HepG2 (cell line): ENCODE data around the gene TNP1. TPM values are rescaled to one million over a fixed set of nuclear protein-coding genes. Genes with fewer than 3 reads are reported as not detected.

Source experiments
- ATAC-seq: fragments of 200-7000 bp; cut with Tn5 transposase; 3 replicates; pipeline ENCODE4 v1.9.1; 2020; ENCODE audit warnings: mild to moderate bottlenecking, moderate library complexity
- BruUV-seq: library from RNA; stranded (reverse); fragments of 400-500 nt; replicated peaks from 2 replicates; lab custom pipeline; 2021; lab: Mats Ljungman, UMichigan
- CTCF ChIA-PET: fragments of 300-600 bp; formaldehyde crosslinking; extraction: SDS; loops from one replicate; lab custom pipeline; 2021; ENCODE audit warnings: low total read pairs, inconsistent platforms, low intra/inter-chr PET ratio; lab: Yijun Ruan, JAX
- POLR2A ChIA-PET: fragments of 350-600 bp; sonication (Branson Sonifier 250); formaldehyde crosslinking; loops from one replicate; lab custom pipeline; 2020; ENCODE audit warnings: antibody characterized with exemption, inconsistent platforms; lab: Yijun Ruan, JAX
- DNase-seq: peaks from one replicate; pipeline ENCODE4 v3.0.0-alpha.2; 2015; ENCODE audit warnings: low spot score
- FAIRE-seq: peaks from 3 replicates; lab custom pipeline; 2011; peaks lifted over from hg19 to GRCh38; lab: Jason Lieb, UNC
- H2AFZ ChIP-seq: one replicate; pipeline ENCODE4 v1.6.1; 2011; ENCODE audit warnings: low read length, inconsistent platforms
- H3K27ac ChIP-seq: fragments of 300-600 bp; 3 replicates; pipeline ENCODE4 v1.8.0; 2011; ENCODE audit warnings: mixed run types, mild to moderate bottlenecking, mixed read lengths, low read length, inconsistent platforms; ENCODE audit not compliant: insufficient read depth; ENCODE audit errors: extremely low read length
- H3K27me3 ChIP-seq, 2 experiments: fragments of 200-600 bp in 1 of 2; 2 replicates in 1 of 2; 3 replicates in 1 of 2; pipeline versions ENCODE4 v1.6.0 to v1.8.0; 2011; ENCODE audit warnings: low read length in 2 of 2, mild to moderate bottlenecking in 2 of 2, moderate library complexity in 2 of 2, inconsistent platforms in 1 of 2; ENCODE audit not compliant: insufficient read depth in 2 of 2, control insufficient read depth in 1 of 2
- H3K36me3 ChIP-seq, 2 experiments: fragments of 200-600 bp in 1 of 2; replicated peaks in 1 of 2; 2 replicates in 1 of 2; 3 replicates in 1 of 2; pipeline versions ENCODE4 v1.5.1 to v1.8.0; 2011; ENCODE audit warnings: low read length in 2 of 2, inconsistent platforms in 1 of 2; ENCODE audit not compliant: insufficient read depth in 2 of 2, control insufficient read depth in 1 of 2
- H3K4me1 ChIP-seq: 2 replicates; pipeline ENCODE4 v1.5.1; 2012; ENCODE audit warnings: low read length, inconsistent platforms; ENCODE audit not compliant: insufficient read depth
- H3K4me2 ChIP-seq: 2 replicates; pipeline ENCODE4 v1.6.0; 2011; ENCODE audit warnings: low read depth, low read length, inconsistent platforms
- H3K4me3 ChIP-seq, 3 experiments: fragments of 200-600 bp in 1 of 3; sonication (generic), shearing (Covaris generic) in 1 of 3; replicated peaks in 1 of 3; 2 replicates each; pipeline ENCODE4 v1.5.1; 2011 to 2016; ENCODE audit warnings: low read length in 3 of 3, inconsistent platforms in 2 of 3, low read depth in 2 of 3, mild to moderate bottlenecking in 2 of 3, control low read depth in 1 of 3, mixed read lengths in 1 of 3; ENCODE audit not compliant: insufficient read depth in 1 of 3
- H3K79me2 ChIP-seq: one replicate; pipeline ENCODE4 v1.6.1; 2011; ENCODE audit warnings: low read length, inconsistent platforms; ENCODE audit not compliant: insufficient read depth
- H3K9ac ChIP-seq: 2 replicates; pipeline ENCODE4 v1.6.0; 2011; ENCODE audit warnings: mild to moderate bottlenecking, low read depth, low read length, inconsistent platforms; ENCODE audit not compliant: insufficient read depth
- H3K9me3 ChIP-seq: 2 replicates; pipeline ENCODE4 v1.5.1; 2012; ENCODE audit warnings: mild to moderate bottlenecking, low read length
- H4K20me1 ChIP-seq: 2 replicates; pipeline ENCODE4 v1.6.0; 2011; ENCODE audit warnings: inconsistent platforms, mild to moderate bottlenecking, low read length, moderate library complexity; ENCODE audit not compliant: insufficient read depth
- ARHGAP35 ChIP-seq: sonication (generic); formaldehyde crosslinking; IDR thresholded peaks from 2 replicates; pipeline ENCODE4 v1.9.0; 2022; ENCODE audit warnings: mild to moderate bottlenecking, inconsistent platforms, moderate library complexity, missing genetic modification reagents, borderline replicate concordance
- BRCA1 ChIP-seq: sonication (generic); formaldehyde crosslinking; IDR thresholded peaks from 2 replicates; pipeline ENCODE4 v1.4.0; 2020; ENCODE audit warnings: missing genetic modification reagents
- GATA4 ChIP-seq: sonication (generic); IDR thresholded peaks from 2 replicates; pipeline ENCODE4 v1.6.1; 2016; ENCODE audit warnings: antibody characterized with exemption, low read depth, borderline replicate concordance
- HBP1 ChIP-seq: IDR thresholded peaks from 2 replicates; pipeline ENCODE4 v1.6.1; 2016; ENCODE audit warnings: low read depth, control low read depth
- HNRNPLL ChIP-seq: fragments of 200-400 bp; formaldehyde crosslinking; IDR thresholded peaks from 2 replicates; pipeline ENCODE4 v1.6.1; 2017; ENCODE audit warnings: mild to moderate bottlenecking, low read depth, low read length; ENCODE audit not compliant: poor library complexity, severe bottlenecking
- HOXA3 ChIP-seq: sonication (generic); formaldehyde crosslinking; IDR thresholded peaks from 2 replicates; pipeline ENCODE4 v1.5.0; 2020; ENCODE audit warnings: missing genetic modification reagents
- IRX3 ChIP-seq: sonication (generic); formaldehyde crosslinking; IDR thresholded peaks from 2 replicates; pipeline ENCODE4 v1.8.1; 2023; ENCODE audit warnings: mild to moderate bottlenecking, low read depth, missing genetic modification reagents, borderline replicate concordance
- JARID2 ChIP-seq: sonication (generic); formaldehyde crosslinking; IDR thresholded peaks from 2 replicates; pipeline ENCODE4 v1.8.1; 2023; ENCODE audit warnings: missing genetic modification reagents, inconsistent platforms; ENCODE audit not compliant: insufficient replicate concordance
- KLF6 ChIP-seq: IDR thresholded peaks from 2 replicates; pipeline ENCODE4 v1.8.0; 2016; ENCODE audit warnings: missing biosample characterization, missing genetic modification reagents
- MAX ChIP-seq: IDR thresholded peaks from 2 replicates; pipeline ENCODE4 v1.6.1; 2012; ENCODE audit warnings: inconsistent platforms
- NFKBIZ ChIP-seq: IDR thresholded peaks from 2 replicates; pipeline ENCODE4 v1.6.1; 2018; ENCODE audit warnings: missing genetic modification reagents, missing compliant biosample characterization
- POLR2A ChIP-seq, 2 experiments: IDR thresholded peaks; 2 replicates each; pipeline ENCODE4 v1.6.1; 2011; ENCODE audit warnings: low read depth in 2 of 2, low read length in 2 of 2, mild to moderate bottlenecking in 1 of 2, moderate library complexity in 1 of 2; ENCODE audit not compliant: insufficient read depth in 1 of 2
- SNAI1 ChIP-seq: sonication (generic); formaldehyde crosslinking; IDR thresholded peaks from 2 replicates; pipeline ENCODE4 v1.5.0; 2020; ENCODE audit warnings: mild to moderate bottlenecking, missing genetic modification reagents, borderline replicate concordance
- SSRP1 ChIP-seq: IDR thresholded peaks from 2 replicates; pipeline ENCODE4 v1.6.1; 2016; ENCODE audit warnings: control low read depth
- ZFP1 ChIP-seq: IDR thresholded peaks from 2 replicates; pipeline ENCODE4 v1.6.1; 2016
- ZNF570 ChIP-seq: sonication (generic); formaldehyde crosslinking; IDR thresholded peaks from 2 replicates; pipeline ENCODE4 v1.4.0; 2020; ENCODE audit warnings: mild to moderate bottlenecking, missing genetic modification reagents, borderline replicate concordance
- ZNF781 ChIP-seq: sonication (generic); formaldehyde crosslinking; IDR thresholded peaks from 2 replicates; pipeline ENCODE4 v1.5.1; 2020; ENCODE audit warnings: borderline replicate concordance, mild to moderate bottlenecking, missing genetic modification reagents; ENCODE audit errors: not compliant biosample characterization
- ZSCAN20 ChIP-seq: sonication (generic); formaldehyde crosslinking; IDR thresholded peaks from 2 replicates; pipeline ENCODE4 v1.4.0; 2020; ENCODE audit warnings: missing genetic modification reagents, mild to moderate bottlenecking, borderline replicate concordance
- WGBS: methylation state at CpG from one replicate; pipeline ENCODE4 v1.1.6; 2017; ENCODE audit warnings: low lambda C conversion rate; 5-methylcytosine and 5-hydroxymethylcytosine counted together
- in situ Hi-C: cut with HindIII; loops from 2 replicates; pipeline ENCODE4 v1.10.0; 2017; ENCODE audit warnings: low pct_unique_long_range_greater_than_20kb; ENCODE audit not compliant: extremely low pct_ligation_motif_present
- intact Hi-C: fragments of 100-400 bp; cut with micrococcal nuclease; formaldehyde crosslinking; loops from one replicate; pipeline ENCODE4 v1.10.0; 2022; ENCODE audit not compliant: unreplicated experiment
- polyA plus RNA-seq, 8 experiments: library from polyadenylated mRNA; depleted of rRNA in 3 of 8; stranded (reverse) in 7 of 8; unstranded in 1 of 8; fragments of >200 nt; fragmentation: Illumina TruSeq in 4 of 8; extraction: Trizol in 4 of 8; gene quantifications; 2 replicates each; pipeline versions ENCODE4 v1.2.1 to v1.2.3, GENCODE V29; 2011 to 2016; ENCODE audit warnings: low read depth in 4 of 8, missing spikeins in 1 of 8, mixed read lengths in 1 of 8; ENCODE audit not compliant: insufficient read depth in 1 of 8
- total RNA-seq, 5 experiments: library from RNA; depleted of rRNA; stranded (reverse); fragments of >200 nt; fragmentation: Illumina TruSeq; extraction: Trizol; gene quantifications; 2 replicates each; pipeline ENCODE4 v1.2.3, GENCODE V29; 2016; ENCODE audit warnings: low read depth in 1 of 5

TNP1 gene
- total and polyA plus RNA-seq, 2 of the 13 experiments (the other 11 are each of a cell fraction or from before 2014, with no cell fraction given): not detected

GRCh38 chr2:216822470-216822869, 37.4 kb downstream of the TNP1 start:
- intact Hi-C loops: no loop called here
- TF ChIP-seq ZFP1 (CRISPR knock-in tag) (no peak), POLR2A (IDR thresholded peaks at IDR 0.05; ENCODE audit: insufficient read depth in 1 of 2, low read depth in 2 of 2, low read length in 2 of 2) (no peak), ZSCAN20 (no peak), GATA4 (no peak), ARHGAP35 (CRISPR knock-in tag) (no peak), KLF6 (CRISPR knock-in tag) (no peak), JARID2 (CRISPR knock-in tag) (no peak), NFKBIZ (no peak), HBP1 (CRISPR knock-in tag) (no peak), SSRP1 (CRISPR knock-in tag) (no peak), HOXA3 (no peak), ZNF570 (CRISPR knock-in tag) (no peak), MAX (no peak), SNAI1 (CRISPR knock-in tag) (no peak), IRX3 (no peak), BRCA1 (no peak), ZNF781 (no peak), HNRNPLL (no peak)
- no peaks in the 10 kb centered on the region for H3K36me3 ChIP-seq
- ChIA-PET CTCF (no interaction called here), POLR2A (no interaction called here)
- no peaks in the 10 kb centered on the region for H3K9me3 ChIP-seq
- no peak for DNase-seq
- H3K4me2 ChIP-seq: no peak overlapping the region
- no peak overlapping the region for H3K4me3 ChIP-seq
- no TSS peak for BruUV-seq
- no peak for ATAC-seq
- no peaks in the 10 kb centered on the region; a peak in 1 of 5 replicates for H3K27me3 ChIP-seq
- H3K4me1 ChIP-seq: no peaks in the 10 kb centered on the region
- no peaks in the 10 kb centered on the region for H4K20me1 ChIP-seq
- no peak overlapping the region for H3K9ac ChIP-seq
- no peak overlapping the region for H3K27ac ChIP-seq
- no peak overlapping the region for H2AFZ ChIP-seq
- in situ Hi-C loops: no loop called here
- no peak for FAIRE-seq
- 0% methylated on average over 1 of the region's 1 CpG for WGBS
- no peaks in the 10 kb centered on the region for H3K79me2 ChIP-seq
